ENCODE data around the gene MINDY4B. TPM values are rescaled to one million over a fixed set of nuclear protein-coding genes. Genes with fewer than 3 reads are reported as not detected.

Gene MINDY4B
- total RNA-seq, 3 donors from 2014 or later, result not detected

DNA sequence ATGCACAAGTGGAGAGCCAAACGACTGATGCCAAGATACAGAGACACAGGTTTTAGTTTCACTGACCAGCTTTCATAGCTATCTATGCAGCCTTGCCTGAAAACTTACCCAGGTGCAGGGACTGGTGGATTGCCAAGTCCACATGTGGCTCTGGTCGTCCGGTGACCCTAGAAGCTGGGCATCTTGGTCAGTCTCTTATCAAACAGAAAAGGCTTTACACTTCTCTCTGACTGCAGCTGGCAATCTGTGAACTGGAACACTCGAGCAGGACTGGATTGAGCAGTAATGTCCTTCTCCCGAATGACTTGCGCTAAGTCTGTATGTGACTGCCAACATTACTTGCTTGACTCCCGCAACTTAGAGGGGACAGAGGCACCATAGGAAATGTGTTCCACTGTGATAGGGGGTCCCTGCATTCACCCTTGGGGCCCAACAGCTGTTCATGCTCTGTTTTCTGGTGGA is 79.3 kb downstream of the MINDY4B start:
- ATAC-seq (no peak), DNase-seq (no peak)
- Histone ChIP-seq H3K9me3 (no peaks in the 10 kb centered on the region), H3K36me3 (ENCODE audit: low read depth) (no peaks in the 10 kb centered on the region), H3K4me1 (ENCODE audit: low read depth) (no peaks in the 10 kb centered on the region), H3K4me3 (no peak overlapping the region)
- TF ChIP-seq, protein P1, sequence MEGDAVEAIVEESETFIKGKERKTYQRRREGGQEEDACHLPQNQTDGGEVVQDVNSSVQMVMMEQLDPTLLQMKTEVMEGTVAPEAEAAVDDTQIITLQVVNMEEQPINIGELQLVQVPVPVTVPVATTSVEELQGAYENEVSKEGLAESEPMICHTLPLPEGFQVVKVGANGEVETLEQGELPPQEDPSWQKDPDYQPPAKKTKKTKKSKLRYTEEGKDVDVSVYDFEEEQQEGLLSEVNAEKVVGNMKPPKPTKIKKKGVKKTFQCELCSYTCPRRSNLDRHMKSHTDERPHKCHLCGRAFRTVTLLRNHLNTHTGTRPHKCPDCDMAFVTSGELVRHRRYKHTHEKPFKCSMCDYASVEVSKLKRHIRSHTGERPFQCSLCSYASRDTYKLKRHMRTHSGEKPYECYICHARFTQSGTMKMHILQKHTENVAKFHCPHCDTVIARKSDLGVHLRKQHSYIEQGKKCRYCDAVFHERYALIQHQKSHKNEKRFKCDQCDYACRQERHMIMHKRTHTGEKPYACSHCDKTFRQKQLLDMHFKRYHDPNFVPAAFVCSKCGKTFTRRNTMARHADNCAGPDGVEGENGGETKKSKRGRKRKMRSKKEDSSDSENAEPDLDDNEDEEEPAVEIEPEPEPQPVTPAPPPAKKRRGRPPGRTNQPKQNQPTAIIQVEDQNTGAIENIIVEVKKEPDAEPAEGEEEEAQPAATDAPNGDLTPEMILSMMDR (IDR thresholded peaks at IDR 0.05), result no peak
- intact Hi-C loops (cut with DNase I, micrococcal nuclease), result no loop called here

- intact Hi-C loops (cut with DNase I, micrococcal nuclease), result no loop called here
- Histone ChIP-seq H3K4me3 (no peak overlapping the region), H3K9me3 (no peaks in the 10 kb centered on the region), H3K4me1 (ENCODE audit: low read depth) (no peaks in the 10 kb centered on the region), H3K36me3 (ENCODE audit: low read depth) (no peaks in the 10 kb centered on the region)
- ATAC-seq (no peak), DNase-seq (no peak)
- TF ChIP-seq, protein P1 (IDR thresholded peaks at IDR 0.05), result no peak
Measured at GRCh38 chr3:150825192-150825915, 79.9 kb downstream of the MINDY4B start.

DNA sequence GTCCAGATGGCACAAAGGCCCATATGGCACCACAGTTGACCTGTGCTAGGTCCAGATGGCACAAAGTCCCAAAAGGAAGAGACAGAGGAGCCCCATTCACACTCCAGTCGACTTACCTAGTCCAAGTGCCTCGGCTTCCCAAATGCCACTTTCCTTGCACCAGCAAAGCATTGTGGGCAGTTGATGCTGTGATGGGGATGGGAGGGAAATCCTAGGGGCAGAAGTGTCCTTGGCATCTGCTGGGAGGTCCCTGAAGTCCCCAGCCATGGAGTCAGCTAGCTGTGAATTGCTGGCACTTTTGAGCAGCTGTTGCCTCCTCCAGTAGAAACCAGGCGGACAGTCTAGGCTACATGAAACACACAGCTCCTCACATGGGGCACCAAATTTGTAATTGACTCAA is 82.0 kb downstream of the MINDY4B start:
- H3K4me1 ChIP-seq (ENCODE audit: low read depth), result no peaks in the 10 kb centered on the region
- ATAC-seq (no peak), DNase-seq (no peak)
- H3K36me3 ChIP-seq (ENCODE audit: low read depth), result no peaks in the 10 kb centered on the region
- H3K4me3 ChIP-seq, result no peak overlapping the region
- TF ChIP-seq, protein P1 (IDR thresholded peaks at IDR 0.05), result no peak
- intact Hi-C loops (cut with DNase I, micrococcal nuclease), result no loop called here
- H3K9me3 ChIP-seq, result no peaks in the 10 kb centered on the region

DNA sequence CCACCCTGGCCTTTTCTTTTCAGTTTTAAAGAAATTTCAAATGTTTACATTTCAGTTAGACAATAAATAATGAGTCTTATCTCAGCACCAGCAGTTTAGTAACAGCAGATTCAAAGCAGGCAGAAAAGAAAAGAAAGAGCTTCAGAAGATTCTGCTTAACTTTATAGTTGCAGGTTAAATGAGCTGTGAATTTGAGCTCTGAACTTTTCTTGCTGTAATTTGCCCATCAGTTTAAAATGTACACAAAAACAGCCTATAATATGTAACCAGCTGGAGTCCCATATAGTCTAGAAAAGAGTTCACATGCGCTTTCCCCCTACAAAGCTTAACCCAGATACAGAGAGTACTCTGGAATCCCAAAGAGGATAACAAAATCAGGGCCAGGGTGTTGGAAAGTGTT is 82.6 kb downstream of the MINDY4B start:
- DNase-seq (no peak), ATAC-seq (no peak)
- TF ChIP-seq, protein P1 (IDR thresholded peaks at IDR 0.05), result no peak
- no peaks in the 10 kb centered on the region for H3K9me3 ChIP-seq
- intact Hi-C loops (cut with DNase I, micrococcal nuclease), result no loop called here
- no peak overlapping the region for H3K4me3 ChIP-seq
- no peaks in the 10 kb centered on the region for H3K4me1 ChIP-seq (ENCODE audit: low read depth)
- H3K36me3 ChIP-seq (ENCODE audit: low read depth), result no peaks in the 10 kb centered on the region

Other genes starting within 250 kb of the MINDY4B start
- not detected for gene ERICH6, start 201.5 kb downstream of the MINDY4B start, total RNA-seq
- gene SIAH2, start 142.3 kb downstream of the MINDY4B start, total RNA-seq, result 10 to 100 TPM; 17.2 to 31.8 (median 23.5) TPM
- gene CLRN1, start 67.3 kb upstream of the MINDY4B start, total RNA-seq, result not detected
- gene MED12L, start 180.2 kb upstream of the MINDY4B start, total RNA-seq, result 1 to 10 TPM in 1 of 3 donors, under 1 TPM in 2; 0.39 to 2.4 (median 0.55) TPM